ENCODE data around the gene SUSD1. TPM values are rescaled to one million over a fixed set of nuclear protein-coding genes. Genes with fewer than 3 reads are reported as not detected.

Gene SUSD1
- polyA plus RNA-seq, 1 of the 3 experiments (the other 2 are of a cell fraction): 8.2 TPM

DNA sequence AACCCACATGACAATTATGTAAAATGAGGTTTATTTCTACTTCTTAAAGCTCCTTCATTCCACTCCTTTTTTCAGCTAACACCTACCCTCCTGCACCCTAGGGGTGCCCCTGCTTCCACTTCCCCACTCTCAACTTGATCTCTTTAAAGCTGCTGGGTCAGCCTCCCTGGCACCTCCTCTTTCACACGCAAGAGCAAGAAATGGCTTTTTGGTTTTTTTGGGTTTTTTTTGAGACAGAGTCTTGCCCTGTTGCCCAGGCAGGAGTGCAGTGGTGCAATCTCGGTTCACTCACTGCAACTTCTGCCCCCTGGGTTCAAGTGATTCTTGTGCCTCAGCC, 64.4 kb downstream of the SUSD1 start:
- no peaks in the 10 kb centered on the region for H3K79me2 ChIP-seq (ENCODE audit: insufficient read depth)
- DNase-seq: no peak
- 94% methylated on average over 2 of the region's 2 CpGs for WGBS (ENCODE audit: low lambda C conversion rate)
- H3K9me3 ChIP-seq: no peaks in the 10 kb centered on the region
- no peak for TF ChIP-seq MEF2A (IDR thresholded peaks at IDR 0.05; ENCODE audit: borderline replicate concordance, low read depth)
- no peak for TF ChIP-seq NRF1 (IDR thresholded peaks at IDR 0.05; ENCODE audit: low read depth, low read length)
- no peak for TF ChIP-seq FOXJ3 (CRISPR knock-in tag; IDR thresholded peaks at IDR 0.05)
- TF ChIP-seq TCF12 (IDR thresholded peaks at IDR 0.05): no peak
- no peak for TF ChIP-seq RXRA (IDR thresholded peaks at IDR 0.05; ENCODE audit: borderline replicate concordance, low read depth)
- TF ChIP-seq, protein P1, sequence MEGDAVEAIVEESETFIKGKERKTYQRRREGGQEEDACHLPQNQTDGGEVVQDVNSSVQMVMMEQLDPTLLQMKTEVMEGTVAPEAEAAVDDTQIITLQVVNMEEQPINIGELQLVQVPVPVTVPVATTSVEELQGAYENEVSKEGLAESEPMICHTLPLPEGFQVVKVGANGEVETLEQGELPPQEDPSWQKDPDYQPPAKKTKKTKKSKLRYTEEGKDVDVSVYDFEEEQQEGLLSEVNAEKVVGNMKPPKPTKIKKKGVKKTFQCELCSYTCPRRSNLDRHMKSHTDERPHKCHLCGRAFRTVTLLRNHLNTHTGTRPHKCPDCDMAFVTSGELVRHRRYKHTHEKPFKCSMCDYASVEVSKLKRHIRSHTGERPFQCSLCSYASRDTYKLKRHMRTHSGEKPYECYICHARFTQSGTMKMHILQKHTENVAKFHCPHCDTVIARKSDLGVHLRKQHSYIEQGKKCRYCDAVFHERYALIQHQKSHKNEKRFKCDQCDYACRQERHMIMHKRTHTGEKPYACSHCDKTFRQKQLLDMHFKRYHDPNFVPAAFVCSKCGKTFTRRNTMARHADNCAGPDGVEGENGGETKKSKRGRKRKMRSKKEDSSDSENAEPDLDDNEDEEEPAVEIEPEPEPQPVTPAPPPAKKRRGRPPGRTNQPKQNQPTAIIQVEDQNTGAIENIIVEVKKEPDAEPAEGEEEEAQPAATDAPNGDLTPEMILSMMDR (IDR thresholded peaks at IDR 0.05): no peak
- TF ChIP-seq, protein P2, sequence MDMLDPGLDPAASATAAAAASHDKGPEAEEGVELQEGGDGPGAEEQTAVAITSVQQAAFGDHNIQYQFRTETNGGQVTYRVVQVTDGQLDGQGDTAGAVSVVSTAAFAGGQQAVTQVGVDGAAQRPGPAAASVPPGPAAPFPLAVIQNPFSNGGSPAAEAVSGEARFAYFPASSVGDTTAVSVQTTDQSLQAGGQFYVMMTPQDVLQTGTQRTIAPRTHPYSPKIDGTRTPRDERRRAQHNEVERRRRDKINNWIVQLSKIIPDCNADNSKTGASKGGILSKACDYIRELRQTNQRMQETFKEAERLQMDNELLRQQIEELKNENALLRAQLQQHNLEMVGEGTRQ (IDR thresholded peaks at IDR 0.05; ENCODE audit: borderline replicate concordance, low read depth, low read length): no peak
- TF ChIP-seq SMC3 (IDR thresholded peaks at IDR 0.05; ENCODE audit: low read depth, low read length): no peak
- TF ChIP-seq, protein P3, sequence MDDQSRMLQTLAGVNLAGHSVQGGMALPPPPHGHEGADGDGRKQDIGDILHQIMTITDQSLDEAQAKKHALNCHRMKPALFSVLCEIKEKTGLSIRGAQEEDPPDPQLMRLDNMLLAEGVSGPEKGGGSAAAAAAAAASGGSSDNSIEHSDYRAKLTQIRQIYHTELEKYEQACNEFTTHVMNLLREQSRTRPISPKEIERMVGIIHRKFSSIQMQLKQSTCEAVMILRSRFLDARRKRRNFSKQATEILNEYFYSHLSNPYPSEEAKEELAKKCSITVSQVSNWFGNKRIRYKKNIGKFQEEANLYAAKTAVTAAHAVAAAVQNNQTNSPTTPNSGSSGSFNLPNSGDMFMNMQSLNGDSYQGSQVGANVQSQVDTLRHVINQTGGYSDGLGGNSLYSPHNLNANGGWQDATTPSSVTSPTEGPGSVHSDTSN (IDR thresholded peaks at IDR 0.05): no peak
- TF ChIP-seq EP300 (IDR thresholded peaks at IDR 0.05; ENCODE audit: borderline replicate concordance in 1 of 2, low read depth in 1 of 2, low read length in 1 of 2): no peak
- TF ChIP-seq FOSL2 (IDR thresholded peaks at IDR 0.05; ENCODE audit: borderline replicate concordance, low read depth): no peak
- no peak for TF ChIP-seq TAF1 (IDR thresholded peaks at IDR 0.05; ENCODE audit: borderline replicate concordance, low read depth, low read length)
- TF ChIP-seq SIN3A (IDR thresholded peaks at IDR 0.05; ENCODE audit: borderline replicate concordance, low read depth, low read length): no peak
- TF ChIP-seq, protein P4, sequence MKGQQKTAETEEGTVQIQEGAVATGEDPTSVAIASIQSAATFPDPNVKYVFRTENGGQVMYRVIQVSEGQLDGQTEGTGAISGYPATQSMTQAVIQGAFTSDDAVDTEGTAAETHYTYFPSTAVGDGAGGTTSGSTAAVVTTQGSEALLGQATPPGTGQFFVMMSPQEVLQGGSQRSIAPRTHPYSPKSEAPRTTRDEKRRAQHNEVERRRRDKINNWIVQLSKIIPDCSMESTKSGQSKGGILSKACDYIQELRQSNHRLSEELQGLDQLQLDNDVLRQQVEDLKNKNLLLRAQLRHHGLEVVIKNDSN (IDR thresholded peaks at IDR 0.05; ENCODE audit: borderline replicate concordance, low read depth): no peak
- no peaks in the 10 kb centered on the region for H4K20me1 ChIP-seq (ENCODE audit: insufficient read depth)
- H3K4me2 ChIP-seq: no peak overlapping the region
- no peaks in the 10 kb centered on the region for H3K36me3 ChIP-seq (replicated peaks in 1 of 2; ENCODE audit: control insufficient read depth in 1 of 2, insufficient read depth in 2 of 2, low read length in 1 of 2)
- no peaks in the 10 kb centered on the region for H3K9me2 ChIP-seq
- H2AFZ ChIP-seq (ENCODE audit: low read depth): no peak overlapping the region
- H3K4me1 ChIP-seq (ENCODE audit: control insufficient read depth in 1 of 2, insufficient read depth in 2 of 2, low read depth in 1 of 2, low read length in 1 of 2): peaks cover 0 to 14% of the 10 kb centered on the region in 2 experiments; a peak in 1 of 4 replicates
- H3K27ac ChIP-seq (ENCODE audit: low read depth in 2 of 2, low read length in 1 of 2): no peak overlapping the region
- H3K9ac ChIP-seq: no peak overlapping the region
- ChIA-PET POLR2A (interaction anchor here (0.6 to 1.1 kb wide), 2 partner anchors 20 to 66 kb away, joined by 3 read pairs; no protein-coding TSS in a partner anchor), CTCF (interaction anchor here (0.6 to 1.9 kb wide), 5 partner anchors 10 to 350 kb away, joined by 3 to 5 read pairs (median 3); no protein-coding TSS in a partner anchor)
- H3K27me3 ChIP-seq (ENCODE audit: insufficient read depth): no peaks in the 10 kb centered on the region
- H3K4me3 ChIP-seq (ENCODE audit: low read depth in 2 of 2, low read length in 1 of 2): no peak overlapping the region
- peaks cover 11% of the 10 kb centered on the region for H3F3A ChIP-seq (replicated peaks; ENCODE audit: insufficient read depth)

All from SK-N-SH (cell line).